ENCODE measurements around the gene FH.

- TF ChIP-seq CTCF (conservative IDR thresholded peaks at IDR 0.05; ENCODE audit: low read depth, low read length) (no peak), EZH2 (IDR thresholded peaks at IDR 0.05; ENCODE audit: borderline replicate concordance, low read depth, low read length, poor library complexity, severe bottlenecking) (no peak)
Measured at GRCh38 chr1:241560849-241561187, 41.3 kb upstream of the FH start.

Data from A673 (cell line).